KMS-11 (cell line): ENCODE results near the gene CD68.
"Not testable (repeated sequence)": the region's sequence is repeated elsewhere in the genome, so short reads cannot be mapped to it uniquely, and the experiment has no call there.

Experiments used
- H2AFZ ChIP-seq: fragments of 200-600 bp; sonication (generic); 2 replicates; pipeline ENCODE4 v1.6.1; 2016; ENCODE audit warnings: antibody characterized with exemption, mixed run types, low read depth
- H3K27ac ChIP-seq: fragments of 200-600 bp; sonication (generic); 2 replicates; pipeline ENCODE4 v1.6.1; 2016; ENCODE audit warnings: mild to moderate bottlenecking, mixed run types
- H3K27me3 ChIP-seq: fragments of 200-600 bp; sonication (generic); 2 replicates; pipeline ENCODE4 v1.6.1; 2017; ENCODE audit warnings: mild to moderate bottlenecking, low read depth, mixed run types, moderate library complexity; ENCODE audit not compliant: insufficient read depth
- H3K36me3 ChIP-seq: fragments of 200-600 bp; sonication (generic); 2 replicates; pipeline ENCODE4 v1.6.1; 2017; ENCODE audit warnings: mild to moderate bottlenecking, mixed run types; ENCODE audit not compliant: insufficient read depth
- H3K4me1 ChIP-seq: fragments of 200-600 bp; sonication (generic); 2 replicates; pipeline ENCODE4 v1.6.1; 2016; ENCODE audit warnings: mild to moderate bottlenecking, low read depth, mixed run types; ENCODE audit not compliant: poor library complexity, severe bottlenecking
- H3K4me2 ChIP-seq: fragments of 200-600 bp; sonication (generic); 2 replicates; pipeline ENCODE4 v1.7.0; 2016; ENCODE audit warnings: mild to moderate bottlenecking, mixed run types
- H3K4me3 ChIP-seq: fragments of 200-600 bp; sonication (generic); IDR thresholded peaks from 2 replicates; pipeline ENCODE4 v1.6.1; 2017; ENCODE audit warnings: low read depth, low read length, mixed read lengths; ENCODE audit not compliant: insufficient read depth
- H3K79me2 ChIP-seq: fragments of 200-600 bp; sonication (generic); 2 replicates; pipeline ENCODE4 v1.6.1; 2016; ENCODE audit warnings: low read depth, mixed run types; ENCODE audit not compliant: insufficient read depth
- H3K9ac ChIP-seq: fragments of 200-600 bp; sonication (generic); 2 replicates; pipeline ENCODE4 v1.6.1; 2016; ENCODE audit warnings: mild to moderate bottlenecking, mixed run types
- H4K20me1 ChIP-seq: fragments of 200-600 bp; sonication (generic); 2 replicates; pipeline ENCODE4 v1.6.1; 2016; ENCODE audit warnings: mild to moderate bottlenecking, mixed run types; ENCODE audit not compliant: insufficient read depth
- TF ChIP-seq, protein P1 (sequence below): fragments of 200-600 bp; sonication (generic); conservative IDR thresholded peaks from 2 replicates; pipeline ENCODE4 v1.6.1; 2017; ENCODE audit warnings: low read depth, mild to moderate bottlenecking, antibody characterized with exemption, low read length, moderate library complexity, mixed read lengths

The CD68 gene

DNA sequence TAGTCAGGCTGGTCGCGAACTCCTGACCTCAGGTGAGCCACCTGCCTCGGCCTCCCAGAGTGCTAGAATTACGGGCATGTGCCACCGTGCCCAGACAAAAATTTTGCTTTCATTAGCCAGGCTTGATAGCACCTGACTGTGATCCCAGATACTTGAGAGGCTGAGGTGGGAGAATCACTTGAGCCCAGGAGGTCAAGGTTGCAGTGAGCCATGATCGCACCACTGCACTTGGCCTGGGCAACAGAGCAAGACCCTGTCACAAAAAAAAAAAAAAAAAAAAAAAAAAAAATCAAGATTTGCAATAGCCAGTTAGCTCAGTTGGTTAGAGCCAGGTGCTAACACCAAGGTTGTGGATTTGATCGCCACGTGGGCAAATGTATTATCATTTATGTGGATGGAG, 41.4 kb downstream of the CD68 start:
- H3K79me2 ChIP-seq: no peaks in the 10 kb centered on the region
- no peaks in the 10 kb centered on the region for H3K36me3 ChIP-seq
- no peak overlapping the region for H3K4me3 ChIP-seq
- H2AFZ ChIP-seq: no peak overlapping the region
- H3K9ac ChIP-seq: no peak overlapping the region
- no peaks in the 10 kb centered on the region for H4K20me1 ChIP-seq
- H3K4me2 ChIP-seq: no peak overlapping the region
- H3K4me1 ChIP-seq: no peaks in the 10 kb centered on the region
- H3K27ac ChIP-seq: no peak overlapping the region
- H3K27me3 ChIP-seq: no peaks in the 10 kb centered on the region
- TF ChIP-seq, protein P1, sequence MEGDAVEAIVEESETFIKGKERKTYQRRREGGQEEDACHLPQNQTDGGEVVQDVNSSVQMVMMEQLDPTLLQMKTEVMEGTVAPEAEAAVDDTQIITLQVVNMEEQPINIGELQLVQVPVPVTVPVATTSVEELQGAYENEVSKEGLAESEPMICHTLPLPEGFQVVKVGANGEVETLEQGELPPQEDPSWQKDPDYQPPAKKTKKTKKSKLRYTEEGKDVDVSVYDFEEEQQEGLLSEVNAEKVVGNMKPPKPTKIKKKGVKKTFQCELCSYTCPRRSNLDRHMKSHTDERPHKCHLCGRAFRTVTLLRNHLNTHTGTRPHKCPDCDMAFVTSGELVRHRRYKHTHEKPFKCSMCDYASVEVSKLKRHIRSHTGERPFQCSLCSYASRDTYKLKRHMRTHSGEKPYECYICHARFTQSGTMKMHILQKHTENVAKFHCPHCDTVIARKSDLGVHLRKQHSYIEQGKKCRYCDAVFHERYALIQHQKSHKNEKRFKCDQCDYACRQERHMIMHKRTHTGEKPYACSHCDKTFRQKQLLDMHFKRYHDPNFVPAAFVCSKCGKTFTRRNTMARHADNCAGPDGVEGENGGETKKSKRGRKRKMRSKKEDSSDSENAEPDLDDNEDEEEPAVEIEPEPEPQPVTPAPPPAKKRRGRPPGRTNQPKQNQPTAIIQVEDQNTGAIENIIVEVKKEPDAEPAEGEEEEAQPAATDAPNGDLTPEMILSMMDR: no peak

DNA sequence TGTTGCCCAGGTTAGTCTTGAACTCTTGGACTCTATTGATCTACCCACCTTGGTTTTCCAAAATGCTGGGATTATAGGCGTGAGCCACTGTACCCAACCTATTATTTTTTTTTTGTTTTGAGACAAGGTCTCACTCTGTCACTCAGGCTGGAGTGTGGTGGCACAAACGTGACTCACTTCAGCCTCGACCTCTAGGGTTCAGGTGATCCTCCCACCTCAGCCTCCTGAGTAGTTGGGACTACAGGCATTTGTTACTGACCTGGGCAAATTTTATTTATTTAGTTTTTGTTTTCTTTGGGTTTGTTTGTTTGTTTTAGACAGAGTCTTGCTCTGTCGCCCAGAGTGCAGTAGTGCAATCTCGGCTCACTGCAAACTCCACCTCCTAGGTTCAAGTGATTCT, 44.2 kb downstream of the CD68 start:
- TF ChIP-seq, protein P1: no peak
- no peak overlapping the region for H2AFZ ChIP-seq
- H3K4me3 ChIP-seq: no peak overlapping the region
- H3K4me1 ChIP-seq: no peaks in the 10 kb centered on the region
- H3K4me2 ChIP-seq: no peak overlapping the region
- no peaks in the 10 kb centered on the region for H3K79me2 ChIP-seq
- H3K9ac ChIP-seq: no peak overlapping the region
- H3K36me3 ChIP-seq: no peaks in the 10 kb centered on the region
- no peak overlapping the region for H3K27ac ChIP-seq
- no peaks in the 10 kb centered on the region for H4K20me1 ChIP-seq
- no peaks in the 10 kb centered on the region for H3K27me3 ChIP-seq

DNA sequence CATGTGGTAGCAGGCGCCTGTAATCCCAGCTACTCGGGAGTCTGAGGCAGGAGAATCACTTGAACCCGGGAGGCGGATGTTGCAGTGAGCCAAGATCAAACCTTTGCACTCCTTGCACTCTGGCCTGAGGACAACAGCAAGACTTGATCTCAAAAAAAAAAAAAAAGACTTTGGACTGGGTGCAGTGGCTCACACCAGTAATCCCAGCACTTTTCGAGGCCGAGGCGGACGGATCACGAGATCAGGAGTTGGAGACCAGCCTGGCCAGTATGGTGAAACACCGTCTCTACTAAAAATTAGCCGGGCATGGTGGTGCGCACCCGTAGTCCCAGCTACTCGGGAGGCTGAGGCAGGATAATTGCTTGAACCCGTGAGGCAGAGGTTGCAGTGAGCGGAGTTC, 46.3 kb downstream of the CD68 start:
- not testable (repeated sequence) for H3K9ac ChIP-seq, H3K36me3 ChIP-seq, H3K4me2 ChIP-seq, H3K27ac ChIP-seq, H3K4me1 ChIP-seq, H3K27me3 ChIP-seq, H3K4me3 ChIP-seq, H2AFZ ChIP-seq, H3K79me2 ChIP-seq, H4K20me1 ChIP-seq

DNA sequence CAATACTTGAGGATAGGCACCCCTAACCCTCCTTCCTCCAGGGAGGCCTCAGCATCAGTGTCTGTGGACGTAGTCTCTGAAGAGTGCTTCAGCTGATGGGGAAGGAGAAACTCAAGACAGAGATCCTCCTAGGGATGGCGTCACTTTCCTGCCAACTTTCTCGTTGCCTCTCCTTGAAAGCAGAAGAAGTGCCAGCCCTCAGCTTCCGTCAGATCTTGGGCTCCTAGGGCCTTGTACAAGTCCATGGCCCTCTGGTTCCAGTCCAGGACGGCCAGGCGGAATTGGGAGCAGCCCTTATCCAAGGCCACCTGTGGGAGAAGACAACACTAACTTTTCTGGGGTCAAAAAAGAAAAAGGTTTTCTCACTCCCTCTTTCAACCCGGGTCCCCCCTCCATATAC, 46.9 kb downstream of the CD68 start:
- Histone ChIP-seq H3K4me3 (no peak overlapping the region), H3K27ac (no peak overlapping the region), H3K36me3 (no peaks in the 10 kb centered on the region), H3K79me2 (no peaks in the 10 kb centered on the region), H3K27me3 (no peaks in the 10 kb centered on the region), H3K9ac (no peak overlapping the region), H3K4me1 (no peaks in the 10 kb centered on the region), H3K4me2 (no peak overlapping the region), H4K20me1 (no peaks in the 10 kb centered on the region), H2AFZ (no peak overlapping the region)
- TF ChIP-seq, protein P1: no peak

DNA sequence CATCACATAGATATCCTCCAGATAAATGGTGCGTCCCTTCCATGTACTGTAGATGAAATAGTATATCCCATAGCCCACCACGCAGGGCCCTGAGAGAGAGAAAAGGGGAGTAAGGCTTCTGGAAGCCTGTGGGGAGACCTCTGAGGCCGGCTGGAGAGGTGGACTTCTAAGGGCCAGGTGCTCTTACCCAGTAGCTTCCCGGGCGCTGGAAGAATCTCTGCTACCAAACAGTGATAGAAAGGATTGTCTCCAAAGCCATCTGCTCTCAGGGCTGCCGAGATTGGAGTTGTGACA, 47.5 kb downstream of the CD68 start:
- H3K27me3 ChIP-seq: no peaks in the 10 kb centered on the region
- no peak overlapping the region for H3K27ac ChIP-seq

More for the DNA sequence above, 47.5 kb downstream of the CD68 start:
- Histone ChIP-seq H3K36me3 (no peaks in the 10 kb centered on the region), H2AFZ (no peak overlapping the region), H3K9ac (no peak overlapping the region), H3K4me1 (no peaks in the 10 kb centered on the region), H3K4me3 (no peak overlapping the region), H3K79me2 (no peaks in the 10 kb centered on the region), H3K4me2 (no peak overlapping the region), H4K20me1 (no peaks in the 10 kb centered on the region)
- TF ChIP-seq, protein P1: no peak
